HG03175 (cell line): ENCODE results near the gene GPD1L.
"Not testable (repeated sequence)": the region's sequence is repeated elsewhere in the genome, so short reads cannot be mapped to it uniquely, and the experiment has no call there.

ENCODE experiments used
- ATAC-seq: cut with Tn5 transposase; IDR thresholded peaks from one replicate; pipeline ENCODE4 v1.9.1; 2021; ENCODE audit warnings: mild to moderate bottlenecking, moderate library complexity; ENCODE audit not compliant: unreplicated experiment

The GPD1L gene

DNA sequence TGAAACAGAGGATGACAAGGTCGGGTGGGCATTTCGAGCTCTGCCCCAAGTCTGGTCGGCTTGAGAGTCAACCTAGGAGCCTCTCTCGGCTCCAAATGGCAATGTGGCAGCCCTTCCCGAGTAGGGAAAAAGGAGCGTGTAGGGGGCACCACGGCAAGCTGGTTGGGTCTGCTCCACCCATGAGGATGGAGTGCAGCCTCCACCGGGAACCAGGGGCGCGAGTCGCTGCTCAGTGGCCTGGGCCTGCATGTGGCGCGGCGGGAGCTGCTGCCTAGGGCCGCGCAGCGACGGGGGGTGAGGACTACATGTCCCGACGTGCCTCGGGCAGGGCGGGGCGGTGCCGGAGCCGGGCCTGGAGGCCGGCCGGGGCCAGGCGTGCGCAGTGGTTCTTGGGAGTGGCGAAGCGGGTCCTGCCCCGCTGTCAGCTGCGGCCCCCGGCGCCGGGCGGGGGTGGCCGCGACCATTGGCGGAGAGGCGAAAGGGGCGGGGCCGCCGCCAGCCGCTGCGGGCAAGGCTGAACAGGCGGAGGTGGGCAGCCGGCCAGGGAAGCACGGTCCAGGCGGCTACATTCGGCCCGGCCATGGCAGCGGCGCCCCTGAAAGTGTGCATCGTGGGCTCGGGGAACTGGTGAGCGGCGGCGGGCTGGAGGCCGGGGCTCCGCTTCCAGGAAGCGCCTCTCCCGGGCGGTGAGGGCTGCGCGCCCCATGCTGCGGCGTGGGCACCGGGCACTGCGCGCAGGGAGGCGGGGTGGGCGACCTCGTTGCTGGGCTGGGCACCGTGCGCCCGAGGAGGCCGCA lies at the start of gene GPD1L:
Gene GPD1L, plus strand, starts transcription at position 489 of the 797 bp plus-strand sequence. Its CDS starts 92 bp downstream, at position 581.
- ATAC-seq: peak; percentile 100

DNA sequence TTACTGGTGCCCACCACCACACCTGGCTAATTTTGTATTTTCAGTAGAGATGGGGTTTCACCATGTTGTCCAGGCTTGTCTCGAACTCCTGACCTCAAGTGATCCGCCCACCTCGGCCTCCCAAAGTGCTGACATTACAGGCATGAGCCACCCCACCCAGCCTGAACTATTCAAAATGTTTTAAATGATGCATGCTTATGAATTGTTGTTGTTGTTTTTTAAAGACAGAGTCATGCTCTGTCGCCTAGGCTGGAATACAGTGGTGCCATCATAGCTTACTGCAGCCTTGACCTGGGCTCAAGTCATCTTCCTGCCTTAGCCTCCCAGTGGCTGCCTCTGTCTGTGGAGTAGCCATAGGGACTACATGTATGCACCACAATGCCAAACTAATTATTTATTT lies 48.0 kb upstream of the GPD1L start:
- ATAC-seq: not testable (repeated sequence)

GRCh38 chr3:32062950-32063582 lies 43.4 kb upstream of the GPD1L start:
- ATAC-seq: no peak

DNA sequence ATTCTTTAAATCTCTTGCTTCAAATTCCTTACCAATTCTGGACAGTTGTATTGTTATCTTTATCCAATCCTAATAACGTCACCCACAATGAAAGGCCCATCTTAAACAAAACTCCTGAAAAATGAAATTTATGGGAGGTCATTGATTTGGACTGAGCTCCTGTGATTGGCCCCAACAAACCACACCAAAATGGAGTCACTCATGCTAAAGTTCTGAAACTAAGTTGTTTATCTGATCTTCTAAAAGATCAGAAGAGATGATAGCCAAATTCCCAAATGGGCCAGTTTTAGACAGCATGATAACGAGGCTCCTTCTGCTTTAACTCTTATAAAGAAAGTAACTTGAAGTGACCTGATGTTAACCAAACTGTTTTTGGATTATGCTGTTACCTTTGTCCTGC lies 39.7 kb upstream of the GPD1L start:
- no peak for ATAC-seq

DNA sequence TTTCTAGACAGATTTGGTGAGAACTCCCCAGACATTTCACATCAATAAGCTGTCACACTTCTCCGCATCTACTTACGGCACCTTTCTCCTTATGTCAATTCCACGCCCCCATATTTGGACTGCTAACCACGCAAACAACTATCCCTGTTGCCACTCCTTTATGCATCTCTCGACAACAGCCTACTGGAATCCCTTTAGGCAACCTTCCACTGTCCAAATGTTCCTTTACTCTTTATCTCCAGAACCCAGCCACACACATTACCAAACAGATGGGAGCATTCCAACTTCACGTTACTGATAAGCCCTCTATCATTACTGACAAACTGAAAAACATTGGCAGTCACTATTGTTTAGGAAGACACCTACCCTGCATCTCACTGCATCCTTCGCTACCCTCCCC lies 32.2 kb upstream of the GPD1L start:
- not testable (repeated sequence) for ATAC-seq

GRCh38 chr3:32076566-32076965 lies 29.9 kb upstream of the GPD1L start:
- no peak for ATAC-seq

- ATAC-seq: no peak
These were observed 28.9 kb upstream of the GPD1L start for GRCh38 chr3:32077260-32078084.

DNA sequence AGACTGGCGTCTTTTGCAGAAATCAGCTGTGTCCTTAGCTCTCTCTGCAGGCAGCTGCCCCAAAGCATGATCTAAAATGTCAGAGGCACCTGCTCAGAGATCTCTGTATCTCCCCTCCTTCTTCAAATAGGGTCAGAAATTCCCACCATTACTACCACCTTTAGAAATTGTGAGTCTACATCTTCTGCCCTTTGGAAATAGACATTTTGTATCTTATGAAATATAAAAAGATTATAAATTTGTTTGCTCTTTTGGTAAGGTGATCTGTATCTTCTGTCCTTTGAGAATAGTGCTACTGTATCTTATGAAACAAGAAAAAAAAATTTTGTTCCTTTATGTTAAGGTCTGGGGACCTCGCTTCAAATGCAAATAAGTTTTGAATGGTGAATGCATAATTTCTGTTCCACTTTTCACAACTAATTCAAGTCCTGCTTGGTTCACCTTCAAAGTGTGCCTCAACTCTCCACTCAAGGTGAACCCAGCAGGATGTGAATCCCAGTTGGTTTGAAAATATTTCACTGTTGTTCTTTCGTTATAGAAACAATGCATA lies 28.3 kb upstream of the GPD1L start:
- no peak for ATAC-seq

- ATAC-seq: no peak
These were observed 27.6 kb upstream of the GPD1L start for GRCh38 chr3:32078864-32079263.

DNA sequence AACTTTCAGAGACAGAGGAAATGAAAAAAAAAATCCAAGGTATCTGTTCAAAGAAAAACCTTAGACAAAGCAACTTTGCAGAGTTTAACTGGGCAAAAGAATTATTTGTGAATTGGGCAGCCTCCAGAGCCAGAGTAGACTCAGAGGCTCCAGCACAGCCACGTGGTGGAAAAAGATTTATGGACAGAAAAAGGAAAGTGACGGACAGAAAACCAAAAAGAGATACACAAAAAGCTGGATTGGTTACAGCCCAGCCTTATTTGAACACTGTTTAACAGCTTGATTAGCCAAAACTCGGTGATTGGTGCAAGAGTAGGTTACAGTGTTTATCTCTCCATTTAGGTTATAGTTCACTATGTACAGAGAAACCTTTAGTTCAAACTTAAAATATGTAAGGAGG lies 23.7 kb upstream of the GPD1L start:
- no peak for ATAC-seq

DNA sequence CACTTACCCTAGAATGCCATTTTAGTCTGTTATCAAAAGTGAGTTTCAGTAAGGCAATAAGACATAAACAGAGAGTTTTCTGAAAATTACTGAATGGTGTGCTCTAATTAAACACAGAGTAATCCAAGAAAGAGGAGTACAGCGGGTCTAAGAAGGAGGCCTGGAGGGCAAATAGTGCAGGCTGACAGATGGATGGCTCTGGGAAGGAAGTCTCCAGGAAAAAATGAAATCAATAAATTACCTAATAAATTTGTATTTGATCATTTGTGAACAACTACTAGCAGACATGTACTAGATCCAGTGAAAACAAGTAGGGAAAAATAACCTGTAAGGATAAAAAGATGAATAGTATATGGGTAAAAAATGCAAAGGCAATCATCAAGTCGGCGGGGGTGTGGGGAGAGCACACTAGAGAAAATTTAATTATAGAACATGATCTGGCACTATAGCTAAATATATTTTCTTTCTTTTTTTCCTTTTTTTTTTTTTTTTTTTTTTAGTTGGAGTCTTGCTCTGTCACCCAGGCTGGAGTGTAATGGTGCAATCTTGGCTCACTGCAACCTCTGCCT lies 22.6 kb upstream of the GPD1L start:
- ATAC-seq: no peak

- ATAC-seq: no peak
These were observed 21.6 kb upstream of the GPD1L start for GRCh38 chr3:32084870-32085269.

GRCh38 chr3:32086464-32086863 lies 20.0 kb upstream of the GPD1L start:
- ATAC-seq: no peak

DNA sequence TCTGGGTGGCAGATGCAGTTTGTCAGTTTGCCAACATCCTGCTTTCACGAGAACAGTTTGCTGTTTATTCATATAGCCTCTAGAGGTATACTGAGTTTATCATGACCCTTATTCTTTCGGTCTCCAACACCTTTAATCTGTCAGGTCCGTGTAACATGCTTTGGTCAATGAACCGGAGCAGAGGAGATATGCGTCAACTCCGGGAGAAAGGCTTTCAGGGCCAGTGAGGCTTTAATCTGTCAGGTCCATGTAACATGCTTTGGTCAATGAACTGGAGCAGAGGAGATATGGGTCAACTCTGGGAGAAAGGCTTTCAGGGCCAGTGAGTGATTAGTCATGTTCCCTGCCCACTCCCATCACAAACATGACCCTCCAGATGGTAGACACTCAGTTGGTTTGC lies 16.9 kb upstream of the GPD1L start:
- no peak for ATAC-seq

DNA sequence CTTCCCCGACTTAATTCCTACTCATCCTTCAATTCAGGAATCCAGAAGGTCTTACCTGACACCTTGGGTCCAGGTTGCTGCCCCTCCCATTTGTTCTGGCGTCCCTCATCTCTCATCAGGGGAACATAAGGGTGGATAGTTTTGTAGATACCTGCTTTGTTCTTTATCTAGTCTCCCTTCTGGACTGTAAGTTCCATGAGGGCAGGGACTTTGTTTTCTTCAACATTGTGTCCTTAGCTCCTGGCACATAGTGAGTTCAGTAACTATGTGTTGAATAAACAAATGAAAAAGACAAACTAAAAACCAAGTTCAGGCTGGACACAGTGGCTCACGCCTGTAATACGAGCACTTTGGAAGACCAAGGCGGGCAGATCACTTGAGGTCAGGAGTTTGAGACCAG lies 13.2 kb upstream of the GPD1L start:
- ATAC-seq: no peak

GRCh38 chr3:32095431-32095830 lies 11.0 kb upstream of the GPD1L start:
- no peak for ATAC-seq

DNA sequence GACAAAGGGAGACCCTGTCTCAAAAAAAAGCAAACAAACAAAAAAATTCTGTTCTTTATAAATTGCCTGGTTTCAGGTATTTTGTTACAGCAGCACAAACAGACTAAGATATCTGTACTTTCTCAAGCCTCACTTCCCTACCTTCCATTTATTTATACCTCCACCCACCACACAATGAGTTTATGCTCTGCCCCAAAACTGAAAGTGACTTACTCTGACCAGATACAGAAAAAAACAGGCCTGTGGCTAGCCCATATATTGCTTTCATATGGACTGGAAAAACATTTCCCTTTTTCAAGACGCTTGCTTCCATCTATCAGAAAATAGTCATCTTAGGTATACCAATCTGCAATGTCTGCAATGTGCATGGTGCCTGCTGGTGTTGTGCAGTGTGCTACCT lies 8.7 kb upstream of the GPD1L start:
- peak; percentile 74 for ATAC-seq

- no peak for ATAC-seq
These were observed 7.9 kb upstream of the GPD1L start for GRCh38 chr3:32098528-32098927.

GRCh38 chr3:32100465-32100864 lies 6.0 kb upstream of the GPD1L start:
- ATAC-seq: no peak

DNA sequence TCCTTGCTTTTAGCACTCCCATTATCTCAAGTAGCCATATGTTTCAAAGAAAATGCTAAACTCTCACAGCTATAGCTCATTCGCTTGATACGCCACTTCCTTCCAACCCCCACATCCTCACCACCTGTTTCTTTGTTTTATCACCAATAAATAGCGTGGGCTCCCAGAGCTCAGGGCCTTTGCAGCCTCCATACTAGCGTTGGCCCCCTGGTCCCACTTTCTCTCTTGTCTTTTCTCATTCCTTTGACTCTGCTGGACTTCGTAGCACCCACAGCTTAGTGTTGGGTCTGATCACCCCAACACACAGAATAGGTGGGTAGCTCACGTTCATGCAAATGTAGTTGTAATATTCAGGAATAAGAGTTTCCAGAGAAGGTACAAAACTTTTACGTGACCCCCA lies 4.1 kb upstream of the GPD1L start:
- no peak for ATAC-seq

GRCh38 chr3:32104492-32104891 lies 1.9 kb upstream of the GPD1L start:
- ATAC-seq: no peak
